Sigmoid colon (tissue), 4 donors: Measurements from ENCODE around the gene NOL3.

ENCODE experiments used
- CTCF ChIP-seq, 4 experiments: fragments of 450-650 bp in 3 of 4; fragments of 200-600 bp in 1 of 4; IDR thresholded peaks; one replicate each; pipeline ENCODE4 v1.5.1; 2016 to 2019; ENCODE audit warnings: antibody characterized with exemption in 4 of 4, mild to moderate bottlenecking in 3 of 4, moderate library complexity in 2 of 4
- POLR2A ChIP-seq, 2 donors: fragments of 450-650 bp; IDR thresholded peaks; one replicate each; pipeline ENCODE4 v1.6.1; 2016; ENCODE audit warnings: antibody characterized with exemption in 2 of 2, mild to moderate bottlenecking in 2 of 2, moderate library complexity in 2 of 2
- POLR2AphosphoS5 ChIP-seq, 4 donors: sonication (generic); formaldehyde crosslinking; IDR thresholded peaks; one replicate each; pipeline ENCODE4 v1.6.1; 2017; ENCODE audit warnings: antibody characterized with exemption in 4 of 4

- TF ChIP-seq POLR2A (IDR thresholded peaks at IDR 0.05): no peak
- no peak for TF ChIP-seq CTCF (IDR thresholded peaks at IDR 0.05)
- no peak for TF ChIP-seq POLR2AphosphoS5 (IDR thresholded peaks at IDR 0.05)
Measured at GRCh38 chr16:67200491-67200890, 30.2 kb downstream of the NOL3 start.
